ENCODE measurements around the gene NEK10.
A peak's percentile ranks its signal among the peaks of the same experiment; 100 is the strongest.
"Not testable (repeated sequence)": the region's sequence is repeated elsewhere in the genome, so short reads cannot be mapped to it uniquely, and the experiment has no call there.

Gene NEK10

GRCh38 chr3:27353221-27353620, 16.0 kb downstream of the NEK10 start:
- no peak for DNase-seq

GRCh38 chr3:27352047-27352446, 17.1 kb downstream of the NEK10 start:
- DNase-seq: no peak

GRCh38 chr3:27349832-27350231, 19.4 kb downstream of the NEK10 start:
- DNase-seq: no peak

GRCh38 chr3:27345959-27346865, 23.0 kb downstream of the NEK10 start:
- DNase-seq: no peak

GRCh38 chr3:27345493-27345892, 23.7 kb downstream of the NEK10 start:
- DNase-seq: peak; percentile 85

- DNase-seq: no peak
These were observed 24.1 kb downstream of the NEK10 start for GRCh38 chr3:27345045-27345444.

- no peak for DNase-seq
These were observed 25.0 kb downstream of the NEK10 start for GRCh38 chr3:27344192-27344591.

GRCh38 chr3:27342267-27342666, 26.9 kb downstream of the NEK10 start:
- DNase-seq: no peak

GRCh38 chr3:27340534-27340933, 28.6 kb downstream of the NEK10 start:
- peak; percentile 50 for DNase-seq

- no peak for DNase-seq
These were observed 33.6 kb downstream of the NEK10 start for GRCh38 chr3:27335571-27335970.

- no peak for DNase-seq
These were observed 35.3 kb downstream of the NEK10 start for GRCh38 chr3:27333843-27334242.

- not testable (repeated sequence) for DNase-seq
These were observed 40.0 kb downstream of the NEK10 start for GRCh38 chr3:27328982-27329762.

- DNase-seq: no peak
These were observed 42.3 kb downstream of the NEK10 start for GRCh38 chr3:27326629-27327545.

- no peak for DNase-seq
These were observed 43.0 kb downstream of the NEK10 start for GRCh38 chr3:27326202-27326601.

GRCh38 chr3:27325419-27325818, 43.8 kb downstream of the NEK10 start:
- DNase-seq: peak; percentile 16

- no peak for DNase-seq
These were observed 44.5 kb downstream of the NEK10 start for GRCh38 chr3:27324686-27325085.

GRCh38 chr3:27323087-27323570, 46.1 kb downstream of the NEK10 start:
- no peak for DNase-seq

- DNase-seq: no peak
These were observed 46.5 kb downstream of the NEK10 start for GRCh38 chr3:27322634-27323033.

- DNase-seq: no peak
These were observed 49.2 kb downstream of the NEK10 start for GRCh38 chr3:27319847-27320526.

GRCh38 chr3:27319304-27319703, 49.9 kb downstream of the NEK10 start:
- DNase-seq: no peak

- no peak for DNase-seq
These were observed 52.1 kb downstream of the NEK10 start for GRCh38 chr3:27317096-27317495.

GRCh38 chr3:27315003-27315402, 54.2 kb downstream of the NEK10 start:
- DNase-seq: no peak

Data from hematopoietic multipotent progenitor cell treated with erythropoietin and hydrocortisone succinate and interleukin-3 and kit ligand, for 4 days (in vitro differentiated cells).